Measurements from ENCODE around the gene STXBP2.
A peak's percentile ranks its signal among the peaks of the same experiment; 100 is the strongest.

Gene STXBP2

GRCh38 chr19:7677669-7678311, 40.9 kb downstream of the STXBP2 start:
- H3K4me3 ChIP-seq (ENCODE audit: low read depth, low read length) = no peak overlapping the region
- TF ChIP-seq, protein P1, sequence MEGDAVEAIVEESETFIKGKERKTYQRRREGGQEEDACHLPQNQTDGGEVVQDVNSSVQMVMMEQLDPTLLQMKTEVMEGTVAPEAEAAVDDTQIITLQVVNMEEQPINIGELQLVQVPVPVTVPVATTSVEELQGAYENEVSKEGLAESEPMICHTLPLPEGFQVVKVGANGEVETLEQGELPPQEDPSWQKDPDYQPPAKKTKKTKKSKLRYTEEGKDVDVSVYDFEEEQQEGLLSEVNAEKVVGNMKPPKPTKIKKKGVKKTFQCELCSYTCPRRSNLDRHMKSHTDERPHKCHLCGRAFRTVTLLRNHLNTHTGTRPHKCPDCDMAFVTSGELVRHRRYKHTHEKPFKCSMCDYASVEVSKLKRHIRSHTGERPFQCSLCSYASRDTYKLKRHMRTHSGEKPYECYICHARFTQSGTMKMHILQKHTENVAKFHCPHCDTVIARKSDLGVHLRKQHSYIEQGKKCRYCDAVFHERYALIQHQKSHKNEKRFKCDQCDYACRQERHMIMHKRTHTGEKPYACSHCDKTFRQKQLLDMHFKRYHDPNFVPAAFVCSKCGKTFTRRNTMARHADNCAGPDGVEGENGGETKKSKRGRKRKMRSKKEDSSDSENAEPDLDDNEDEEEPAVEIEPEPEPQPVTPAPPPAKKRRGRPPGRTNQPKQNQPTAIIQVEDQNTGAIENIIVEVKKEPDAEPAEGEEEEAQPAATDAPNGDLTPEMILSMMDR (IDR thresholded peaks at IDR 0.05; ENCODE audit: low read depth, low read length) = no peak

DNA sequence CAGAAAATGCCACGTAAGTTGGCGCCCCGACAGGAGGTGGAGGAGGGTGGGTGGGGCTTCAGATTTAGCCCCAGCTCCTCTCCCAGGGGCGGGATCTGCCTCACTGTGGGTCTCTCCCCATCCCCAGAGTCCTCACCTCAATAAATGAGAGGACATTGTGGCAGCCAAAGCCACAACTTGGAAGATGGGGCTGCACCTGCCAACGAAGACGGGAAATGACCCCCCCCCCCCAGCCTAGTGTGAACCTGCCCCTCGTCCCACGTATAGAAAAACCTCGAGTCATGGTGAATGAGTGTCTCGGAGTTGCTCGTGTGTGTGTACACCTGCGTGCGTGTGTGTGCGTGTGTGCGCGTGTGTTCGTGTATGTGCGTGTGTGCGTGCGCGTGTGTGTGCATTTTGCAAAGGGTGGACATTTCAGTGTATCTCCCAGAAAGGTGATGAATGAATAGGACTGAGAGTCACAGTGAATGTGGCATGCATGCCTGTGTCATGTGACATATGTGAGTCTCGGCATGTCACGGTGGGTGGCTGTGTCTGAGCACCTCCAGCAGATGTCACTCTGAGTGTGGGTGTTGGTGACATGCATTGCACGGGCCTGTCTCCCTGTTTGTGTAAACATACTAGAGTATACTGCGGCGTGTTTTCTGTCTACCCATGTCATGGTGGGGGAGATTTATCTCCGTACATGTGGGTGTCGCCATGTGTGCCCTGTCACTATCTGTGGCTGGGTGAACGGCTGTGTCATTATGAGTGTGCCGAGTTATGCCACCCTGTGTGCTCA, 42.3 kb downstream of the STXBP2 start:
- no peak overlapping the region for H3K4me3 ChIP-seq (ENCODE audit: low read depth, low read length)
- TF ChIP-seq, protein P1 (IDR thresholded peaks at IDR 0.05; ENCODE audit: low read depth, low read length) = no peak

- peak overlapping the region; percentile 99 for H3K4me3 ChIP-seq (ENCODE audit: low read depth, low read length)
- TF ChIP-seq, protein P1 (IDR thresholded peaks at IDR 0.05; ENCODE audit: low read depth, low read length) = no peak
Observed at GRCh38 chr19:7679771-7680605, 43.1 kb downstream of the STXBP2 start.

DNA sequence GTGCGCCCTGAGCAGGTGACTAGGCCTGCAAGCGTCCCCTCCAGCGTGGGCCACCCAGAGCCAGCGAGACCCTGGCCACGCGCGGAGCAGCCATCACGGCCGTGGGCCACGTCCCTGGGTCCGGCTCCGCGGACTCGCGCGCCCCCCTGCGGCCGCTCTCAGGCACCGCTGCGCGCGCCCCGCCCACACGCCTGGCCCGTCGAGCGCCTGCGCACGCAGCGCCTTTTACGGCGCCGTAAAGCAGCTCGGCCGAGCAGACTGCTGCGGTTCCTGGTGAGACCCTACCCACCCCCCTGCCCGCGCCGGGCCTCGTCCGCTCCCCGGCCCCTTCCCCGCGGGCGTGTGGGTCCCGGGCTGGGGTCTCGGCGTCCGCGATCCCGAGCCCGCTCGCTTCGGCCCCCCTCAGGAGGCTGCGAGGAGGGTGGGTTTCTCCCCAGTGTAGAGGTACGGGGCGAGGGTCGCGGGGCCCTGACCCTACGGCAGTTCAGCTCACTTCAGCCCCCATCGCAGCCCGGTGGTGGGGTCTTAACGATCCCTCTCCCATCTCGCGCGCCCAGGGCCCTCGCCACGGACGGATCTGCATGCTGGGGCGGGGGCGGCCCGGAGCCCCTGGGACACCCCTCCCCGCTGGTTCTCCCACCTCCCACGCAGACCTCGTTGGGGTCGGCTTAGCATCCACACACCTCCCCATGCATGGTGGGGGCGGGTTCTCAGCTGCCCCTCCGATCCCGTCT, 43.9 kb downstream of the STXBP2 start, which contains the start of gene TRAPPC5:
Gene TRAPPC5 (plus strand): TSS at position 228 of the 734 bp plus-strand sequence. CDS start 1,421 bp downstream, outside the sequence.
- H3K4me3 ChIP-seq (ENCODE audit: low read depth, low read length) = peak within 1 kb of the TSS; percentile 99
- TF ChIP-seq, protein P1 (IDR thresholded peaks at IDR 0.05; ENCODE audit: low read depth, low read length) = peak; percentile 54

- H3K4me3 ChIP-seq (ENCODE audit: low read depth, low read length) = peak overlapping the region; percentile 99
- TF ChIP-seq, protein P1 (IDR thresholded peaks at IDR 0.05; ENCODE audit: low read depth, low read length) = peak; percentile 51
Observed at GRCh38 chr19:7681340-7682174, 44.6 kb downstream of the STXBP2 start.

Data from WI38 (cell line).